ENCODE data around the gene PRKCB. TPM values are rescaled to one million over a fixed set of nuclear protein-coding genes. Genes with fewer than 3 reads are reported as not detected.
A peak's percentile ranks its signal among the peaks of the same experiment; 100 is the strongest.

The PRKCB gene
- total and polyA plus RNA-seq, 2 experiments from 2014 or later: 3.7 to 16.4 TPM

DNA sequence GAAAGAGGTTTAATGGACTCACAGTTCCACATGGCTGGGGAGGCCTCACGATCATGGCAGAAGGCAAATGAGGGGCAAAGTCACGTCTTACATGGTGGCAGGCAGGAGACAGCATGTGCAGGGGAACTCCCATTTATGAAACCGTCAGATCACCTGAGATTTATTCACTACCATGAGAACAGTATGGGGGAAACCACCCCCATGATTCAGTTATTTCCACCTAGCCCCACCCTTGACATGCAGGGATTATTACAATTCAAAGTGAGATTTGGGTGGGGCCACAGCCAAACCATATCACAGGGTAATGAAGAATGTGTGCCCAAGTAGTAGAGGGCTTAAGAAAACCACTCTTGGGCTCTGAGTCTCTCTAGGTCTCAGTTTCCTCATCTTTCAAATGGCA is 85.1 kb downstream of the PRKCB start:
- no peak overlapping the region for H3K4me2 ChIP-seq
- H3F3A ChIP-seq (replicated peaks; ENCODE audit: low read depth): no peaks in the 10 kb centered on the region
- H3K4me1 ChIP-seq (ENCODE audit: insufficient read depth): peaks cover 17% of the 10 kb centered on the region
- H4K20me1 ChIP-seq (replicated peaks; ENCODE audit: insufficient read depth): no peaks in the 10 kb centered on the region
- peaks cover 26% of the 10 kb centered on the region for H3K4me1 Mint-ChIP-seq
- no peaks in the 10 kb centered on the region for H3K9me3 Mint-ChIP-seq
- H2AFZ ChIP-seq: no peak overlapping the region
- TF ChIP-seq, protein P1, sequence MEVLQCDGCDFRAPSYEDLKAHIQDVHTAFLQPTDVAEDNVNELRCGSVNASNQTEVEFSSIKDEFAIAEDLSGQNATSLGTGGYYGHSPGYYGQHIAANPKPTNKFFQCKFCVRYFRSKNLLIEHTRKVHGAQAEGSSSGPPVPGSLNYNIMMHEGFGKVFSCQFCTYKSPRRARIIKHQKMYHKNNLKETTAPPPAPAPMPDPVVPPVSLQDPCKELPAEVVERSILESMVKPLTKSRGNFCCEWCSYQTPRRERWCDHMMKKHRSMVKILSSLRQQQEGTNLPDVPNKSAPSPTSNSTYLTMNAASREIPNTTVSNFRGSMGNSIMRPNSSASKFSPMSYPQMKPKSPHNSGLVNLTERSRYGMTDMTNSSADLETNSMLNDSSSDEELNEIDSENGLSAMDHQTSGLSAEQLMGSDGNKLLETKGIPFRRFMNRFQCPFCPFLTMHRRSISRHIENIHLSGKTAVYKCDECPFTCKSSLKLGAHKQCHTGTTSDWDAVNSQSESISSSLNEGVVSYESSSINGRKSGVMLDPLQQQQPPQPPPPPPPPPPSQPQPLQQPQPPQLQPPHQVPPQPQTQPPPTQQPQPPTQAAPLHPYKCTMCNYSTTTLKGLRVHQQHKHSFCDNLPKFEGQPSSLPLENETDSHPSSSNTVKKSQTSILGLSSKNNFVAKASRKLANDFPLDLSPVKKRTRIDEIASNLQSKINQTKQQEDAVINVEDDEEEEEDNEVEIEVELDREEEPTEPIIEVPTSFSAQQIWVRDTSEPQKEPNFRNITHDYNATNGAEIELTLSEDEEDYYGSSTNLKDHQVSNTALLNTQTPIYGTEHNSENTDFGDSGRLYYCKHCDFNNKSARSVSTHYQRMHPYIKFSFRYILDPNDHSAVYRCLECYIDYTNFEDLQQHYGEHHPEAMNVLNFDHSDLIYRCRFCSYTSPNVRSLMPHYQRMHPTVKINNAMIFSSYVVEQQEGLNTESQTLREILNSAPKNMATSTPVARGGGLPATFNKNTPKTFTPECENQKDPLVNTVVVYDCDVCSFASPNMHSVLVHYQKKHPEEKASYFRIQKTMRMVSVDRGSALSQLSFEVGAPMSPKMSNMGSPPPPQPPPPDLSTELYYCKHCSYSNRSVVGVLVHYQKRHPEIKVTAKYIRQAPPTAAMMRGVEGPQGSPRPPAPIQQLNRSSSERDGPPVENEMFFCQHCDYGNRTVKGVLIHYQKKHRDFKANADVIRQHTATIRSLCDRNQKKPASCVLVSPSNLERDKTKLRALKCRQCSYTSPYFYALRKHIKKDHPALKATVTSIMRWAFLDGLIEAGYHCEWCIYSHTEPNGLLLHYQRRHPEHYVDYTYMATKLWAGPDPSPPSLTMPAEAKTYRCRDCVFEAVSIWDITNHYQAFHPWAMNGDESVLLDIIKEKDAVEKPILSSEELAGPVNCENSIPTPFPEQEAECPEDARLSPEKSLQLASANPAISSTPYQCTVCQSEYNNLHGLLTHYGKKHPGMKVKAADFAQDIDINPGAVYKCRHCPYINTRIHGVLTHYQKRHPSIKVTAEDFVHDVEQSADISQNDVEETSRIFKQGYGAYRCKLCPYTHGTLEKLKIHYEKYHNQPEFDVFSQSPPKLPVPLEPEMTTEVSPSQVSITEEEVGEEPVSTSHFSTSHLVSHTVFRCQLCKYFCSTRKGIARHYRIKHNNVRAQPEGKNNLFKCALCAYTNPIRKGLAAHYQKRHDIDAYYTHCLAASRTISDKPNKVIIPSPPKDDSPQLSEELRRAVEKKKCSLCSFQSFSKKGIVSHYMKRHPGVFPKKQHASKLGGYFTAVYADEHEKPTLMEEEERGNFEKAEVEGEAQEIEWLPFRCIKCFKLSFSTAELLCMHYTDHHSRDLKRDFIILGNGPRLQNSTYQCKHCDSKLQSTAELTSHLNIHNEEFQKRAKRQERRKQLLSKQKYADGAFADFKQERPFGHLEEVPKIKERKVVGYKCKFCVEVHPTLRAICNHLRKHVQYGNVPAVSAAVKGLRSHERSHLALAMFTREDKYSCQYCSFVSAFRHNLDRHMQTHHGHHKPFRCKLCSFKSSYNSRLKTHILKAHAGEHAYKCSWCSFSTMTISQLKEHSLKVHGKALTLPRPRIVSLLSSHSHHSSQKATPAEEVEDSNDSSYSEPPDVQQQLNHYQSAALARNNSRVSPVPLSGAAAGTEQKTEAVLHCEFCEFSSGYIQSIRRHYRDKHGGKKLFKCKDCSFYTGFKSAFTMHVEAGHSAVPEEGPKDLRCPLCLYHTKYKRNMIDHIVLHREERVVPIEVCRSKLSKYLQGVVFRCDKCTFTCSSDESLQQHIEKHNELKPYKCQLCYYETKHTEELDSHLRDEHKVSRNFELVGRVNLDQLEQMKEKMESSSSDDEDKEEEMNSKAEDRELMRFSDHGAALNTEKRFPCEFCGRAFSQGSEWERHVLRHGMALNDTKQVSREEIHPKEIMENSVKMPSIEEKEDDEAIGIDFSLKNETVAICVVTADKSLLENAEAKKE (CRISPR knock-in tag; IDR thresholded peaks at IDR 0.05): no peak
- TF ChIP-seq NANOG (IDR thresholded peaks at IDR 0.05; ENCODE audit: borderline replicate concordance) (no peak), ZNF114 (CRISPR knock-in tag; IDR thresholded peaks at IDR 0.05) (no peak), ZNF331 (CRISPR knock-in tag; IDR thresholded peaks at IDR 0.05; ENCODE audit: low read depth) (no peak), ETS1 (IDR thresholded peaks at IDR 0.05) (no peak), JUNB (IDR thresholded peaks at IDR 0.05; ENCODE audit: unreplicated experiment) (no peak), CREB1 (CRISPR knock-in tag; IDR thresholded peaks at IDR 0.05; ENCODE audit: low read depth) (no peak), EZH2phosphoT487 (IDR thresholded peaks at IDR 0.05; ENCODE audit: unreplicated experiment) (no peak), STAT1 (IDR thresholded peaks at IDR 0.05; ENCODE audit: unreplicated experiment) (no peak), EZH2 (IDR thresholded peaks at IDR 0.05; ENCODE audit: low read depth, unreplicated experiment) (no peak), POLR2AphosphoS5 (IDR thresholded peaks at IDR 0.05; ENCODE audit: low read depth) (no peak)
- TF ChIP-seq, protein P2, sequence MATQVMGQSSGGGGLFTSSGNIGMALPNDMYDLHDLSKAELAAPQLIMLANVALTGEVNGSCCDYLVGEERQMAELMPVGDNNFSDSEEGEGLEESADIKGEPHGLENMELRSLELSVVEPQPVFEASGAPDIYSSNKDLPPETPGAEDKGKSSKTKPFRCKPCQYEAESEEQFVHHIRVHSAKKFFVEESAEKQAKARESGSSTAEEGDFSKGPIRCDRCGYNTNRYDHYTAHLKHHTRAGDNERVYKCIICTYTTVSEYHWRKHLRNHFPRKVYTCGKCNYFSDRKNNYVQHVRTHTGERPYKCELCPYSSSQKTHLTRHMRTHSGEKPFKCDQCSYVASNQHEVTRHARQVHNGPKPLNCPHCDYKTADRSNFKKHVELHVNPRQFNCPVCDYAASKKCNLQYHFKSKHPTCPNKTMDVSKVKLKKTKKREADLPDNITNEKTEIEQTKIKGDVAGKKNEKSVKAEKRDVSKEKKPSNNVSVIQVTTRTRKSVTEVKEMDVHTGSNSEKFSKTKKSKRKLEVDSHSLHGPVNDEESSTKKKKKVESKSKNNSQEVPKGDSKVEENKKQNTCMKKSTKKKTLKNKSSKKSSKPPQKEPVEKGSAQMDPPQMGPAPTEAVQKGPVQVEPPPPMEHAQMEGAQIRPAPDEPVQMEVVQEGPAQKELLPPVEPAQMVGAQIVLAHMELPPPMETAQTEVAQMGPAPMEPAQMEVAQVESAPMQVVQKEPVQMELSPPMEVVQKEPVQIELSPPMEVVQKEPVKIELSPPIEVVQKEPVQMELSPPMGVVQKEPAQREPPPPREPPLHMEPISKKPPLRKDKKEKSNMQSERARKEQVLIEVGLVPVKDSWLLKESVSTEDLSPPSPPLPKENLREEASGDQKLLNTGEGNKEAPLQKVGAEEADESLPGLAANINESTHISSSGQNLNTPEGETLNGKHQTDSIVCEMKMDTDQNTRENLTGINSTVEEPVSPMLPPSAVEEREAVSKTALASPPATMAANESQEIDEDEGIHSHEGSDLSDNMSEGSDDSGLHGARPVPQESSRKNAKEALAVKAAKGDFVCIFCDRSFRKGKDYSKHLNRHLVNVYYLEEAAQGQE (IDR thresholded peaks at IDR 0.05; ENCODE audit: unreplicated experiment): no peak
- TF ChIP-seq, protein P3, sequence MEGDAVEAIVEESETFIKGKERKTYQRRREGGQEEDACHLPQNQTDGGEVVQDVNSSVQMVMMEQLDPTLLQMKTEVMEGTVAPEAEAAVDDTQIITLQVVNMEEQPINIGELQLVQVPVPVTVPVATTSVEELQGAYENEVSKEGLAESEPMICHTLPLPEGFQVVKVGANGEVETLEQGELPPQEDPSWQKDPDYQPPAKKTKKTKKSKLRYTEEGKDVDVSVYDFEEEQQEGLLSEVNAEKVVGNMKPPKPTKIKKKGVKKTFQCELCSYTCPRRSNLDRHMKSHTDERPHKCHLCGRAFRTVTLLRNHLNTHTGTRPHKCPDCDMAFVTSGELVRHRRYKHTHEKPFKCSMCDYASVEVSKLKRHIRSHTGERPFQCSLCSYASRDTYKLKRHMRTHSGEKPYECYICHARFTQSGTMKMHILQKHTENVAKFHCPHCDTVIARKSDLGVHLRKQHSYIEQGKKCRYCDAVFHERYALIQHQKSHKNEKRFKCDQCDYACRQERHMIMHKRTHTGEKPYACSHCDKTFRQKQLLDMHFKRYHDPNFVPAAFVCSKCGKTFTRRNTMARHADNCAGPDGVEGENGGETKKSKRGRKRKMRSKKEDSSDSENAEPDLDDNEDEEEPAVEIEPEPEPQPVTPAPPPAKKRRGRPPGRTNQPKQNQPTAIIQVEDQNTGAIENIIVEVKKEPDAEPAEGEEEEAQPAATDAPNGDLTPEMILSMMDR (conservative IDR thresholded peaks at IDR 0.05; ENCODE audit: low read depth in 2 of 2): no peak
- DNase-seq (ENCODE audit: low spot score): no peak
- H3K36me3 ChIP-seq (ENCODE audit: insufficient read depth): no peaks in the 10 kb centered on the region
- ATAC-seq: no peak
- no peaks in the 10 kb centered on the region for H3K36me3 Mint-ChIP-seq (ENCODE audit: low read depth)
- no peaks in the 10 kb centered on the region for H3K27me3 ChIP-seq (ENCODE audit: insufficient read depth)
- no peaks in the 10 kb centered on the region for H3K79me2 ChIP-seq (replicated peaks; ENCODE audit: insufficient read depth)
- no peak overlapping the region for H3K27ac ChIP-seq (ENCODE audit: low read depth)
- H3K27ac Mint-ChIP-seq: peak overlapping the region; percentile 62; the same call in 1 of the 2 replicates
- H3K9me2 ChIP-seq (ENCODE audit: insufficient read depth): peaks cover 6% of the 10 kb centered on the region; the same call in 1 of the 2 replicates
- H3K4me3 Mint-ChIP-seq: no peak overlapping the region
- H3K4me3 ChIP-seq: no peak overlapping the region
- peaks cover 4% of the 10 kb centered on the region for H3K27me3 Mint-ChIP-seq (ENCODE audit: insufficient read depth, low read depth, poor library complexity)
